Fibroblast of lung (primary cell): ENCODE data around the gene ZNF571. TPM values are rescaled to one million over a fixed set of nuclear protein-coding genes. Genes with fewer than 3 reads are reported as not detected.
A peak's percentile ranks its signal among the peaks of the same experiment; 100 is the strongest.

Source experiments
- DNase-seq, 2 donors: peaks; one replicate each; pipeline versions ENCODE4 v3.0.0 to v3.0.0-alpha.2; 2010; ENCODE audit warnings: low read depth in 2 of 2
- H2AFZ ChIP-seq: 2 replicates; pipeline ENCODE4 v1.5.1; 2012; ENCODE audit warnings: low read length, control low read depth, inconsistent platforms
- H3K27ac ChIP-seq: 2 replicates; pipeline ENCODE4 v1.5.1; 2011; ENCODE audit warnings: low read length, control low read depth; ENCODE audit not compliant: insufficient read depth
- H3K27me3 ChIP-seq: 2 replicates; pipeline ENCODE4 v1.5.1; 2011; ENCODE audit warnings: mild to moderate bottlenecking, low read length; ENCODE audit not compliant: control insufficient read depth, insufficient read depth
- H3K36me3 ChIP-seq: 2 replicates; pipeline ENCODE4 v1.5.1; 2011; ENCODE audit warnings: low read length; ENCODE audit not compliant: control insufficient read depth, insufficient read depth
- H3K4me1 ChIP-seq: 2 replicates; pipeline ENCODE4 v1.5.1; 2011; ENCODE audit warnings: low read length; ENCODE audit not compliant: control insufficient read depth, insufficient read depth; ENCODE audit errors: extremely low read depth
- H3K4me2 ChIP-seq: 2 replicates; pipeline ENCODE4 v1.5.1; 2011; ENCODE audit warnings: low read length, control low read depth; ENCODE audit not compliant: insufficient read depth; ENCODE audit errors: extremely low read depth
- H3K4me3 ChIP-seq, 4 experiments: fragments of 200-600 bp in 1 of 4; sonication (generic) in 1 of 4; replicated peaks in 1 of 4; 2 replicates each; pipeline ENCODE4 v1.5.1; 2011 to 2016; ENCODE audit warnings: low read length in 4 of 4, low read depth in 3 of 4, mild to moderate bottlenecking in 3 of 4, control low read depth in 2 of 4, inconsistent platforms in 1 of 4, mixed read lengths in 1 of 4; ENCODE audit not compliant: insufficient read depth in 1 of 4; ENCODE audit errors: control extremely low read depth in 1 of 4
- H3K79me2 ChIP-seq: 2 replicates; pipeline ENCODE4 v1.5.1; 2012; ENCODE audit warnings: mild to moderate bottlenecking, low read length, inconsistent platforms; ENCODE audit not compliant: control insufficient read depth, insufficient read depth
- H3K9ac ChIP-seq: 2 replicates; pipeline ENCODE4 v1.5.1; 2011; ENCODE audit warnings: mild to moderate bottlenecking, low read length, control low read depth; ENCODE audit not compliant: insufficient read depth
- H3K9me3 ChIP-seq: 2 replicates; pipeline ENCODE4 v1.5.1; 2012; ENCODE audit warnings: low read depth, low read length; ENCODE audit not compliant: control insufficient read depth, insufficient read depth
- H4K20me1 ChIP-seq: 2 replicates; pipeline ENCODE4 v1.5.1; 2011; ENCODE audit warnings: low read length; ENCODE audit not compliant: control insufficient read depth, insufficient read depth; ENCODE audit errors: extremely low read depth
- EZH2 ChIP-seq: IDR thresholded peaks from 2 replicates; pipeline ENCODE4 v1.5.1; 2012; ENCODE audit warnings: low read length, control low read depth, mild to moderate bottlenecking; ENCODE audit errors: missing control alignments
- polyA plus RNA-seq, 2 donors: library from polyadenylated mRNA; depleted of rRNA in 1 of 2; stranded (reverse) in 1 of 2; unstranded in 1 of 2; fragments of >200 nt; gene quantifications; 2 replicates each; pipeline ENCODE4 v1.2.1, GENCODE V29; 2011 to 2012; ENCODE audit warnings: missing spikeins in 1 of 2
- total RNA-seq: library from RNA; depleted of rRNA; stranded (reverse); fragments of >200 nt; gene quantifications from 2 replicates; pipeline ENCODE4 v1.2.1, GENCODE V29; 2014
- TF ChIP-seq, protein P1 (sequence below), 2 donors: IDR thresholded peaks in 1 of 2; conservative IDR thresholded peaks in 1 of 2; 1 replicate in 1 of 2; 2 replicates in 1 of 2; pipeline ENCODE4 v1.5.1; 2011 to 2012; ENCODE audit warnings: low read length in 2 of 2, control low read depth in 1 of 2, inconsistent platforms in 1 of 2, low read depth in 1 of 2, mild to moderate bottlenecking in 1 of 2

ZNF571 gene
- total and polyA plus RNA-seq, 2 donors (not counting 1 experiment from before 2014, with no cell fraction given), result 1.9 to 4.1 TPM

DNA sequence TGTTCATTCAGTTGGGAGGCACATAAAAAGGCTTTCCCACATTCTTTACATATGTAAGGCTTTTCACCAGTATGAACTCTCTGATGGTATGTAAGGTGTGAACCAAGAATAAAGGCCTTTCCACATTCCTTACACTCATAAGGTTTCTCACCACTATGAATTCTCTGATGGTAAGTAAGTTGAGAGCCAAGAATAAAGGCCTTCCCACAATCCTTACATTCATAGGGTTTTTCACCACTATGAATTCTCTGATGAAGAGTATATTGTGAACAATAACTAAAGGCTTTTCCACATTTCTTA, 29.3 kb downstream of the ZNF571 start:
- Histone ChIP-seq H3K27me3 (no peaks in the 10 kb centered on the region), H4K20me1 (no peaks in the 10 kb centered on the region), H2AFZ (no peak overlapping the region), H3K79me2 (no peaks in the 10 kb centered on the region), H3K4me2 (no peak overlapping the region), H3K27ac (no peak overlapping the region), H3K9me3 (no peaks in the 10 kb centered on the region), H3K4me1 (no peaks in the 10 kb centered on the region), H3K9ac (no peak overlapping the region), H3K36me3 (no peaks in the 10 kb centered on the region), H3K4me3 (no peak overlapping the region)
- no peak for TF ChIP-seq EZH2
- TF ChIP-seq, protein P1, sequence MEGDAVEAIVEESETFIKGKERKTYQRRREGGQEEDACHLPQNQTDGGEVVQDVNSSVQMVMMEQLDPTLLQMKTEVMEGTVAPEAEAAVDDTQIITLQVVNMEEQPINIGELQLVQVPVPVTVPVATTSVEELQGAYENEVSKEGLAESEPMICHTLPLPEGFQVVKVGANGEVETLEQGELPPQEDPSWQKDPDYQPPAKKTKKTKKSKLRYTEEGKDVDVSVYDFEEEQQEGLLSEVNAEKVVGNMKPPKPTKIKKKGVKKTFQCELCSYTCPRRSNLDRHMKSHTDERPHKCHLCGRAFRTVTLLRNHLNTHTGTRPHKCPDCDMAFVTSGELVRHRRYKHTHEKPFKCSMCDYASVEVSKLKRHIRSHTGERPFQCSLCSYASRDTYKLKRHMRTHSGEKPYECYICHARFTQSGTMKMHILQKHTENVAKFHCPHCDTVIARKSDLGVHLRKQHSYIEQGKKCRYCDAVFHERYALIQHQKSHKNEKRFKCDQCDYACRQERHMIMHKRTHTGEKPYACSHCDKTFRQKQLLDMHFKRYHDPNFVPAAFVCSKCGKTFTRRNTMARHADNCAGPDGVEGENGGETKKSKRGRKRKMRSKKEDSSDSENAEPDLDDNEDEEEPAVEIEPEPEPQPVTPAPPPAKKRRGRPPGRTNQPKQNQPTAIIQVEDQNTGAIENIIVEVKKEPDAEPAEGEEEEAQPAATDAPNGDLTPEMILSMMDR (conservative IDR thresholded peaks at IDR 0.05 in 1 of 2, IDR thresholded peaks at IDR 0.05 in 1 of 2; ENCODE audit: low read depth in 1 of 2, low read length in 2 of 2), result no peak
- peak; percentile 1 to 4 for DNase-seq

DNA sequence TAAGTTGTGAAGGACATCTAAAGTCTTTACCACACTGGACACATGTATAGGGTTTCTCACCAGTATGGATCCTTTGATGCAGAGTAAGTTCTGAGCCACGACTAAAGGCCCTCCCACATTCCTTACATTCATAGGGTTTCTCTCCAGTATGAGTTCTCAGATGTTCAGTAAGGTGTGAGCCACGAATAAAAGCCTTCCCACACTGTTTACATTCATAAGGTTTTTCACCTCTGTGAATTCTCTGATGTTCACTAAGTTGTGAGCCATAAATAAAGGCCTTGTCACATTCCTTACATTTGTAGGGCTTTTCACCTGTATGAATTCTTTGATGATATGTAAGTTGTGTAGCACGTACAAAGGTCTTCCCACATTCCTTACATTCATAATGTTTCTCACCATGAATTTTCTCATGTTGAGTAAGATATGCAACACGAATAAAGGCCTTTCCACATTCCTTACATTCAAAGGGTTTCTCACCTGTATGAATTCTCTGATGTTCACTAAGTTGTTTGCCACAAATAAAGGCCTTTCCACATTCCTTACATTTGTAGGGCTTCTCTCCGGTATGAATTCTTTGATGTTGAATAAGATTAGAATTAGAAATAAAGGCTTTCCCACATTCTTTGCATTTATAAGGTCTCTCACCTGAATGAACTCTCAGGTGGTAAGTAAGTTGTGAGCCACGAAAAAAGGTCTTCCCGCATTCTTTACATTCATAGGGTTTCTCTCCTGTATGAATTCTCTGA, 29.8 kb downstream of the ZNF571 start:
- Histone ChIP-seq H3K27ac (no peak overlapping the region), H3K4me3 (no peak overlapping the region), H3K79me2 (no peaks in the 10 kb centered on the region), H4K20me1 (no peaks in the 10 kb centered on the region), H3K4me2 (no peak overlapping the region), H3K9me3 (no peaks in the 10 kb centered on the region), H2AFZ (no peak overlapping the region), H3K36me3 (no peaks in the 10 kb centered on the region), H3K9ac (no peak overlapping the region), H3K4me1 (no peaks in the 10 kb centered on the region), H3K27me3 (no peaks in the 10 kb centered on the region)
- no peak for TF ChIP-seq EZH2
- TF ChIP-seq, protein P1 (conservative IDR thresholded peaks at IDR 0.05 in 1 of 2, IDR thresholded peaks at IDR 0.05 in 1 of 2; ENCODE audit: low read depth in 1 of 2, low read length in 2 of 2), result no peak
- peak in 1 of 2 donors; percentile 2 for DNase-seq

DNA sequence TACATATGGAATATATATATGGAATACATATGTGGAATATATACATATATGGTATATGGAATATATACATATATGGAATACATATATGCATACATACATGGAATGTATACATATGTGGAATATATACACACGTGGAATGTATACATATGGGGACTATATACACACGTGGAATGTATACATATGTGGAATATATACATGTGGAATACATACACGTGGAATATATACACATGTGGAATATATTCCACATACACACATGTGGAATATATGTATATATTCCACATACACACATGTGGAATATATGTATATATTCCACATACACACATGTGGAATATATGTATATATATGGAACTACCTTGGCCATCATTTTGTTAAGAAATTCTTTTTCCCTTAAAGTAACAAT, 31.1 kb downstream of the ZNF571 start:
- no peaks in the 10 kb centered on the region for H3K79me2 ChIP-seq
- H3K9me3 ChIP-seq, result no peaks in the 10 kb centered on the region
- no peaks in the 10 kb centered on the region for H3K27me3 ChIP-seq
- no peak overlapping the region for H3K4me3 ChIP-seq
- H3K9ac ChIP-seq, result no peak overlapping the region
- TF ChIP-seq, protein P1 (conservative IDR thresholded peaks at IDR 0.05 in 1 of 2, IDR thresholded peaks at IDR 0.05 in 1 of 2; ENCODE audit: low read depth in 1 of 2, low read length in 2 of 2), result no peak
- no peak overlapping the region for H3K27ac ChIP-seq
- no peak for DNase-seq
- H3K36me3 ChIP-seq, result no peaks in the 10 kb centered on the region
- no peaks in the 10 kb centered on the region for H3K4me1 ChIP-seq
- H2AFZ ChIP-seq, result no peak overlapping the region
- H4K20me1 ChIP-seq, result no peaks in the 10 kb centered on the region
- H3K4me2 ChIP-seq, result no peak overlapping the region
